Measurements from ENCODE around the gene HIVEP3.

HIVEP3 gene

DNA sequence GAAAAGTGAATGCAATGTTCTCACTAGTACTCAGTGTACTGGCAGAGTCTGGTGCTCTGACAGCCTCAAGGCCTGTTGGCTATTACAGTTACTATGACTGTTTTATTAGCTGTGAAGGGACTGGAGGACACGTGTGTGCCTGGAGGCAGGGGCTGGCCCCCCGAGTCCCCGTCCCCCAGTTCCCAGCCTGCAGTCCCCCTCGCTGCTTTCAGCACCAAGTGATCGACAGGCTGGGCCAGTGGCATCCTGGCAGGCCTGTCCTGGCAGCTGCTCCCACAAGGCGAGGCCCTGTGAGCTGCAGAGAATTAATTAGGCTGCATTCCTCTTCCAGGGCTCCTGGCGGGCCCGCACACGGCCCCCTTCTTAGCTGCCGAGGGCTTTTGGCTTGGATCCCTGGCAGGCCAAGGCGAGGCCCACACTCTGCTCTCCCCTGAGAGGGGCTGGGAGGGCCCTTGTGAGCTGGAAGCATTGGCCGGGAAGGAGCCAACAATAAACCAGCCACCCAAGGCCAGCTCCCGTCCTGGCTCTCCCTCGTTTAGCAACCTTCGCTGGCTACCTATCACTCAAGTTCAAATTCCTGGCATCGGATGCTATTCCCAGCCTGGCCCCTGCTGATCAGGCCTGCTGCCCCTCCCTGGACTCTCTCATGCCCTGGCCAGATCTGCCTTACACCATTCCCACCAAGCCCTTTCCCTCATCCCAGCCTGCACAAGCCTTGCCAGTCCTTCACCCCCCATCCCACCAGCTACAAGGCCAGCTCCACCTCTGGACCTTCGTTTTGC, 444.0 kb downstream of the HIVEP3 start:
- no peak for DNase-seq

DNA sequence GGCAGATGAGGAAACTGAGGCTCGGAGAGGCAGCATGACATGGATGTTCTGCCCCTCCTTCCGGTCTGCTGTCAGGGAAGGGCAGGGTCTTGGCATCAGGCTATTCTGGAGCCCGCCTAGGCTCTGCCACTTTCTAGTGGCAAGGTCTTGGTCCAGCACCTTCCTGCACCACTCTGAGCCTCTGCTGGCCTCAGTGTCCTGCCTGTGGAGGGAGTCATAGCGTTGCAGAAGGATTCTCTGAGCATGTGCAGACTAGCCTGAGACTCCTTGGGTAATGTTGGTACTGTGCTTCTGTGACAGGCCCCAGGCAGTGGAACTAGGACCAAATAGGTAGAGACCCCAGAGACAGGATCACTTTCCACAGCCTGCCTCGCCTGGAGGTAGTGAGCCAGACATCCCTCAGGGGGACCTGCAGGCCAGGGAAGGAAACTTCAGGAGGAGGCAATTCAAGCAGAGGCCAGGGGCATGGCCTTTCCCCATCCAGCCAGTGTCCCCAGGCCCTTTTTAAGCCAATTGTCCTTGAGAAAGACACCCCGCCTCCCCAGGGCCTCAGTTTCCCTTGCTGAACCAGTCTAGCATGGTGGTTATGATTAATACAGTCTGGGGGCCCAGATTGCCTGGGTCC, 444.9 kb downstream of the HIVEP3 start:
- DNase-seq: no peak

DNA sequence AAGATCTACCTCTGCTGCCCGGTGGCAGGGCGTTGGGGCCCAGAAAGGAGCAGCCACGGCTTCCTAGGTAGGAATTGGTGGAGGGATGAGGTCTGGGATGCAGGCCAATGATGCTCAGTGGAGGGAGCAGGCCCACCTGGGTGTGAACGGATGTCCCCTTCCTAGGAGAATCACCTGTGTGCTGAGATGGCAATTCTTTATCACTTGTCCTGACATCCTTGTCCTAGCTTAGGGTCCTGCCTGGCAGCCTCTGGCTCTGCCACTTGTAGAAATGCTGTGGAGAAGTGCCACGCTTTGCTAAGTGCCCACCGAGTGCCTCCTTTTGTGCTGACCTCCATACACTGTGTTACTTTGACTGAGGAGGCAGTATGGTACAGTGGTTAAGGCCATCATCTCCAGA, 447.1 kb downstream of the HIVEP3 start:
- DNase-seq: no peak

DNA sequence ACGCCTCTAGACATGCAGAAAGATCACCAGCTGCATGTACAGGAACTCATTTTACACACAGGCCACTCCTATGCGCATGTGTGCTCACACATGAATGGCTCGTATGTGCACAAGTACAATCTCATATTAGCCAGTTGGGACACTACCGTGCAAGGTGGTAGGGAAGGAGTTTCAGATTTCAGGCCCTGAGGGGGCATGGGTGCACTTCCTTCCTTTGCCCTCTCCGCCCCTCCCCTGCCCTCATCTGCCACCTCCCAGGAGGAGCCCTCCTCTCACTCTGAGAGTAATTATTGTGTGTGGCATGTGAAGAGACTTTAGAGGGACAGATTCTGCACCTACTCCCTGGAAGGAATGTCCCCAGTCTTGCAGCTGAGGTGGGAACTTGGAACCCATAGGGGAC, 449.0 kb downstream of the HIVEP3 start:
- DNase-seq: no peak

DNA sequence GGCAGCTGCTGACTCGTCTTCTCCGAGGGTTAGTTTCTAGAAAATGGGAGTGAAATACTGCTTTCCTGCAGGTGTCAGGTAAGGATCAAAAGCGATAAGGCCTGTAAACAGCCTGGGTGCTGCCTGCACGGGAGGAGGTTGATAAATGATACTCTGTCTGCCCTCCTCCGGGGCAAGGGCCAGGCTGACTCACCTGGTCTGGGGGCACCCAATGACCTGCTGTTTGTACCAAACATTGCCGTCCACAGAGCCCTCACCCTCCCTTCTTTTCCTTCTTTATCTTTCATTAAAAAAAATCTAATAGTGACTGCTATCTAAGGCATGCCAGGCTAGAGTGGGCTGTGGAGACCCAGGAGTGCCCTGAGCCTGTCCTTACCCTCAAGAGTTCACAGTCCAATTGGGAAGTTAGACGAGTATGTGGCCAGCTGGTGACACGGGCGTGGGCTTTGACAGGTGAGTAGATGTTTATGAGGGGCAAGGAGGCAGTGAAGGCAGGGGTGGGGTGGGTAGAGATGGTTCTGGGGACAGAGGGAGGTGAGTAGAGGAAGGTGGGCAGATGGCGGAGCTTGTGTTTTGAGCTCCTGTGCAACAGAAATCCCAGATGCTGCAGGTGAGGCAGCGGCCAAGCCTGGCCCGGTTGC, 450.5 kb downstream of the HIVEP3 start:
- no peak for DNase-seq

DNA sequence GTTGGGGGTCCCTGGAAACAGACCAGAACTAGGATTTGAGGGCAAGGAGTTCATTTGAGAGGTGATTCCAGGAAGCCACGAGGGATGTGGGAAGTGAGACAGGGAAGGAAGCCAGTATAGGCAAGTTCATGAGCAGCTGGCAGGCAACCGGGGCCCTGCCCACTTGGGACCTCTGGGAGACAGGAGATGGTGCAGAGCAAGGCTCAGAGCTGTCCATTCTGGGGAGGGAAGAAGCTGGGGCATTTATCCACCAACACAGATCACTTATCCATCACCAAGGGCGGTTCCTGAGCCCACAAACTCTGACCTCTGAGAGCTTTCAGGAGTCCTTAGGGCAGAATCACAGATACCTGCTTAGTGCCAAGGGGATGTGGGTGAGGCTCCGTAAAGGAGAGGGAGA, 451.0 kb downstream of the HIVEP3 start:
- no peak for DNase-seq

DNA sequence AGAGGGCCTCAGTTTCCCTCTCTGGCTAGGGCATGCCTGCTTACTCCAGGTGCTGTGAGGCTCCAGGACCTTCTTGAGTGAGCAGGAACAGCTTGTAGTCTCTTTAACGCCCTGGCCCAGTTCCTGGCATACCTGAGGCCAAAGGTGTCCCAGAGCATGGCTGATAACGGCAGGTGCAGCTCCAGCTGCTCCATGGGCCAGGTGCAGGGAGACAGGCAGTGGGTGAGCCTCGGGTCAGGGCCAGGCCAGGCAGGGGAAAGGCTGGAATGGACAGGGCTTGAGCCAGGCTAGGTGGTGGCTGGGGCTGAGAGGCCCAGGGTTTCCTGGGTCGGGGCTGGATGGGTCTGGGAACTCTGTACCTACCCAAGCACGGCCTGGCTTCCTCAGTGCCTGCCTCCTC, 452.6 kb downstream of the HIVEP3 start:
- no peak for DNase-seq

DNA sequence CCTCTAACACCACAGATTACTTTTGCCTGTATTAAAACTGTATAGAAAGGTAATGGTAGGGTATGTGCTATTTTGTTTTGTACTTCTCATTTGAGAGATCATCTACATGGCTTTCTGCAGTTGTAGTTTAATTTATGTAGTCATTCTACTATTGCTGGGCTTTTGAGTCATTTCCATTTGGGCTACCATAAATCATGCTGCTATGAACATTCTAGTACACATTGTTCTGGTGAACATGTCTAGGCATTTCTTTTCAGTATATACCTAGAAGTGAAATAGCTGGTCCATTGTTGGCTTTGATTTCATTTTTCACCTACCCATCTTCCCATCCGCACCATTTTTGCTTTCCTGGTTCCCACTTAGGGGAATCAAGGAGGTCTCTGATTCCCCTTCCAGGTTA, 453.0 kb downstream of the HIVEP3 start:
- no peak for DNase-seq

DNA sequence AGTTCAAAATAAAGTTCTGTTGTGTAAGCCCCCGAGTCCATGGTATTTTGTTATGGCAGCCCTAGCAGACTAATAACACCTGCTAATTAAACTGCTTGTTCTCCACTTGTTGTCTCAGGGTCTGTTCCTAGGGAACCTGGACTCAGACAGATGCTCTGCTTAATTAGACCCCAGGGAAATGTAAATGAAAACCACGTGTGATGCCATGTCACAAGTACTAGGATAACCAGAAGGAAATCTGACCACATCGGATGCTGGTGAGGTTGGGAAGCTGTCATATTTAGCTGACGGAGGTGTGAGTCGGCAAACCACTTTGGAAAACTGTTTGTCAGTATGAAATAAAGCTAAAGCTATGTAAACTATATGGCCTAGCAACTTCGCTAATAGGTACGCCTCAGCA, 453.8 kb downstream of the HIVEP3 start:
- no peak for DNase-seq

DNA sequence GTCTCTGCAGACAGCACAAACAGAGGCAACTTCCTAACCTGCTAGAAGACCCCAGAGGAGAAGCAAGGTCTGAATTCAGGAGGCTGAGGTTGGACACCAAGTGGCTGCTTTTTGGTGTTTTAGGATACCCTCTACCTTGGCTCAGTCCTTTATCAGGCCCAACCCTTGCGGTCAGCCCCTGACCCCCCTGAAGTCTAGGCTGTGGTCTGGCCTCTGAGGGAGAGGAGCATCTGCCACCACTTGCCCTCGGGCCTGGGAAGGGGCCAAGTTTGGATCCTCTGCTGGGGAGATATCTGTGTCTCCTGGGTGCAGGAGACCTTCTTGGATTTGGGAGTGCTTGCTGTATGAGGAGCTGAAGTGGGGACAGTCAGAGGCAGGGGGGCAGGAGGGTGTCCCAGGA, 455.2 kb downstream of the HIVEP3 start:
- DNase-seq: no peak

DNA sequence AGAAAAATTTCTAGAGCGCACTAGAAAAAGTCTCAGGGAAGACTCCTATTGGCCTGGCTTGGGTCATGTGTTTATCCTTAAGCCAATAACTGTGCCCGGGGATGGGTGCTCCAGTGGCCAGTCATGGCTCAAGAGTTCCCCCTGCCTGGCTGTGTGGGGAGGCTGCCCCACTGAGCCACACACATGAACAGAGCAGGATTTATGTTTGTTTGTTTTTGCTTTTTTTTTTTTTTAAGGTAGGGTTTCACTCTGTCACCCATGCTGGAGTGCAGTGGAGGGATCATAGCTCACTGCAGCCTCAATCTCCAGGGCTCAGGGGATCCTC, 456.1 kb downstream of the HIVEP3 start:
- no peak for DNase-seq

DNA sequence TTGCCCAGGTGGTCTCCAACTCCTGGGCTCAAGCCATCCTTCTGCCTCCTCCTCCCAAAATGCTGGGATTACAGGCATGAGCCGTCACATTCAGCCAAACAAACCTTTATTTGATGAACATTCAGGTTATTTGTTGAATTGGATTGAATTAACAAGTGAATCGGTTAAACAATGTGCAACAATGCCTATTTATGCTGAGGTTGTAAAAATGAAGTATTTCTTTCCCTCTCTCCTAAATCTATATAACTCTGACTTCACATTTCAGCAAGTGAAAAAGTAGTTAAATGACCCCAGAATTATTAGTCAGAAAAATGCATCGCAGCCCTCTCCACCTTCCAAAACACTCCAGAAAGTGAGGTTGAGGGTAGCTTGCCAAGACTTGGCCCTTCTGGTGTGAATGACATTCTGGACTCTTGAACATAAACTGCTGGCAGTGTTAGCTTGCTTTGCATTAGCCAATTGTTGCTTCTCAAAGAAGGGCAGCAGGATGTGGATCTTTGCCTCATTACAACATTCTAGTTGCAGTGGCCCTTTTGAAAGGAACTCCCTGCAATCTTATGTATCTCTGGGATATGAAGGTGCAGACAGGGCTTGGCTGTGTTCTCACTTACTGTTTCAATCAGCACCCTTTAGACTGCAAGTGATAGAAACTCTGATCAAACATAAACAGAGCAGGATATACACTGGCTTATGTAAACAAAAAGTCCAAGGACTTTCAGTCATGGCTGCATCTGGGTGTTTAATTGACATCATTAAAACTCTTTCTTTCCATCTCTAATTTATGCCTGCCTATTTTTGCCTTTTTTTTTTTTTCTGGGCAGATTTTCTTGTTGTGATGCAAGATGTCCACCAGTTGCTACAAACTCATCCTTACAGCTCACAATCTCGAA, 456.7 kb downstream of the HIVEP3 start:
- no peak for DNase-seq

DNA sequence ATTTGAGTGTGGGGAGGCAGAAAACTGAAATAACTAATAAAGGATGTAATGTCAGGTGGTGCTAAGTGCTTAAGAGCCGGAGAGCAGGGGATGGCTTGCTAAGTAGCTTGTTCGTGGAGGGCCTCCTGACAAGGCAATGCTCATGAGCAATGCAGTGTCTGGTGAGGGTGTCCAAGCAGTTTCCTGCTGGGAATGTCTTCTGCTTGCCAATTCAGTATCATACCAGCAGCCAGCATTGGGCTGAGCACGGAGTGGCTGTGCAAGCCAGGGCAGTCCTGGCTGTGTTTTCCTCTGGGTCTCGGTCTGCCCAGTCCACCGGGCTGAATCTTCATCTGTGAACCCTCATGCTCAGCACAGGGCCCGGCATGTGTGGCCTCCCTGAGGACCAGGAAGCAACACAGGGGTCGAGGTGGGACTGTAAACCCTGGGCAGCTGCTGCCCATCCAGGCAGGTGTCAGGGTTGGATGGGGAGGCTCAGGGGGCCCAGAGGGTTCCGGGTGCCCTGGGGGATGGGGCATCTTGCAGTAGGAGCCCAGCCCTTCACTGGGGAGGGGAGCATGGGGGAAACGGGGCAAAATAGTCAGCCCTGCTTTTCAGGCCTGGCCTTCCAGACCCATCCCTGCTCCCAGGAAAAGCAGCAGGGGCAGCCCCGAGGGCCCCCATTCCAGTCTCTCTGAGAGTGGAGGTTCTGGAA, 461.7 kb downstream of the HIVEP3 start:
- DNase-seq: no peak
